Activated CD4-positive, alpha-beta memory T cell treated with anti-CD3 and anti-CD28 coated beads for 36 hours (primary cell): ENCODE results near the gene DFFB. TPM values are rescaled to one million over a fixed set of nuclear protein-coding genes. Genes with fewer than 3 reads are reported as not detected.

Source experiments
- CTCF ChIA-PET: fragments of 350-600 bp; sonication (Branson Sonifier 250); formaldehyde crosslinking; loops from one replicate; lab custom pipeline; 2021; ENCODE audit warnings: antibody characterized with exemption, inconsistent platforms; lab: Charles Lee
- POLR2A ChIA-PET: fragments of 350-600 bp; sonication (Branson Sonifier 250); formaldehyde crosslinking; loops from one replicate; lab custom pipeline; 2021; ENCODE audit warnings: antibody characterized with exemption; lab: Charles Lee
- DNase-seq: peaks from one replicate; pipeline ENCODE4 v3.0.0-alpha.2; 2020
- H3K27ac Mint-ChIP-seq: one replicate; pipeline ENCODE4 v1.8.0; 2021; ENCODE audit warnings: mixed read lengths
- H3K27me3 Mint-ChIP-seq: one replicate; pipeline ENCODE4 v1.8.0; 2021; ENCODE audit warnings: mixed read lengths
- H3K36me3 Mint-ChIP-seq: one replicate; pipeline ENCODE4 v1.8.0; 2021; ENCODE audit warnings: mixed read lengths
- H3K4me1 Mint-ChIP-seq: one replicate; pipeline ENCODE4 v1.8.0; 2021; ENCODE audit warnings: low read depth, mixed read lengths
- H3K4me3 Mint-ChIP-seq: one replicate; pipeline ENCODE4 v1.8.0; 2021; ENCODE audit warnings: mild to moderate bottlenecking, mixed read lengths
- H3K9me3 Mint-ChIP-seq: one replicate; pipeline ENCODE4 v1.8.0; 2021; ENCODE audit warnings: mixed read lengths
- intact Hi-C: fragments of 100-400 bp; cut with micrococcal nuclease; formaldehyde crosslinking; loops from one replicate; pipeline ENCODE4 v1.15.1; 2023
- total RNA-seq, 2 experiments: library from RNA; stranded (reverse); gene quantifications; one replicate each; pipeline ENCODE4 v1.2.3, GENCODE V29; 2021

DFFB gene
- total RNA-seq, 2 experiments from 2014 or later = 7.5 to 8.3 TPM

- Mint-ChIP-seq H3K36me3 (peaks cover 19% of the 10 kb centered on the region), H3K27ac (no peak overlapping the region), H3K4me1 (no peaks in the 10 kb centered on the region), H3K9me3 (no peaks in the 10 kb centered on the region), H3K27me3 (no peaks in the 10 kb centered on the region), H3K4me3 (no peak overlapping the region)
- POLR2A ChIA-PET = no interaction called here
- intact Hi-C loops = no loop called here
- CTCF ChIA-PET = no interaction called here
- DNase-seq = no peak
Measured at GRCh38 chr1:3819771-3820200, 37.5 kb upstream of the DFFB start.

GRCh38 chr1:3820316-3820715 lies 37.0 kb upstream of the DFFB start:
- Mint-ChIP-seq H3K27me3 (no peaks in the 10 kb centered on the region), H3K4me3 (no peak overlapping the region), H3K36me3 (peaks cover 16% of the 10 kb centered on the region), H3K4me1 (no peaks in the 10 kb centered on the region), H3K27ac (no peak overlapping the region), H3K9me3 (no peaks in the 10 kb centered on the region)
- intact Hi-C loops = no loop called here
- no peak for DNase-seq
- ChIA-PET POLR2A (no interaction called here), CTCF (no interaction called here)

GRCh38 chr1:3821004-3821403 lies 36.3 kb upstream of the DFFB start:
- no peak overlapping the region for H3K27ac Mint-ChIP-seq
- DNase-seq = no peak
- H3K9me3 Mint-ChIP-seq = no peaks in the 10 kb centered on the region
- CTCF ChIA-PET = no interaction called here
- POLR2A ChIA-PET = no interaction called here
- intact Hi-C loops = no loop called here
- no peaks in the 10 kb centered on the region for H3K27me3 Mint-ChIP-seq
- H3K36me3 Mint-ChIP-seq = peaks cover 19% of the 10 kb centered on the region
- no peaks in the 10 kb centered on the region for H3K4me1 Mint-ChIP-seq
- no peak overlapping the region for H3K4me3 Mint-ChIP-seq

GRCh38 chr1:3821447-3821846 lies 35.8 kb upstream of the DFFB start:
- intact Hi-C loops = no loop called here
- Mint-ChIP-seq H3K4me3 (no peak overlapping the region), H3K4me1 (no peaks in the 10 kb centered on the region), H3K27me3 (no peaks in the 10 kb centered on the region), H3K36me3 (peaks cover 19% of the 10 kb centered on the region), H3K9me3 (no peaks in the 10 kb centered on the region), H3K27ac (no peak overlapping the region)
- POLR2A ChIA-PET = no interaction called here
- CTCF ChIA-PET = no interaction called here
- DNase-seq = no peak

GRCh38 chr1:3821908-3822307 lies 35.4 kb upstream of the DFFB start:
- Mint-ChIP-seq H3K4me3 (no peak overlapping the region), H3K36me3 (peaks cover 19% of the 10 kb centered on the region), H3K27ac (no peak overlapping the region), H3K9me3 (no peaks in the 10 kb centered on the region), H3K4me1 (no peaks in the 10 kb centered on the region), H3K27me3 (no peaks in the 10 kb centered on the region)
- no peak for DNase-seq
- intact Hi-C loops = no loop called here
- ChIA-PET CTCF (no interaction called here), POLR2A (no interaction called here)

GRCh38 chr1:3822421-3822820 lies 34.9 kb upstream of the DFFB start:
- DNase-seq = no peak
- ChIA-PET CTCF (no interaction called here), POLR2A (no interaction called here)
- H3K27ac Mint-ChIP-seq = no peak overlapping the region
- intact Hi-C loops = no loop called here
- H3K36me3 Mint-ChIP-seq = peaks cover 19% of the 10 kb centered on the region
- no peak overlapping the region for H3K4me3 Mint-ChIP-seq
- H3K27me3 Mint-ChIP-seq = no peaks in the 10 kb centered on the region
- no peaks in the 10 kb centered on the region for H3K4me1 Mint-ChIP-seq
- no peaks in the 10 kb centered on the region for H3K9me3 Mint-ChIP-seq

- Mint-ChIP-seq H3K27ac (no peak overlapping the region), H3K4me3 (no peak overlapping the region), H3K36me3 (peaks cover 24% of the 10 kb centered on the region), H3K9me3 (no peaks in the 10 kb centered on the region), H3K27me3 (no peaks in the 10 kb centered on the region), H3K4me1 (no peaks in the 10 kb centered on the region)
- intact Hi-C loops = no loop called here
- no peak for DNase-seq
- ChIA-PET CTCF (no interaction called here), POLR2A (no interaction called here)
Measured at GRCh38 chr1:3824650-3825049, 32.6 kb upstream of the DFFB start.

- intact Hi-C loops = no loop called here
- no peak for DNase-seq
- POLR2A ChIA-PET = no interaction called here
- H3K36me3 Mint-ChIP-seq = peaks cover 27% of the 10 kb centered on the region
- no peak overlapping the region for H3K27ac Mint-ChIP-seq
- no peaks in the 10 kb centered on the region for H3K27me3 Mint-ChIP-seq
- no peak overlapping the region for H3K4me3 Mint-ChIP-seq
- CTCF ChIA-PET = no interaction called here
- no peaks in the 10 kb centered on the region for H3K4me1 Mint-ChIP-seq
- H3K9me3 Mint-ChIP-seq = no peaks in the 10 kb centered on the region
Measured at GRCh38 chr1:3825356-3825755, 31.9 kb upstream of the DFFB start.

- no peak for DNase-seq
- no peak overlapping the region for H3K27ac Mint-ChIP-seq
- no peaks in the 10 kb centered on the region for H3K27me3 Mint-ChIP-seq
- no peaks in the 10 kb centered on the region for H3K4me1 Mint-ChIP-seq
- ChIA-PET POLR2A (no interaction called here), CTCF (interaction anchor here (0.6 kb wide), 1 partner anchor 84 kb away, joined by 3 read pairs; no protein-coding TSS in a partner anchor)
- H3K4me3 Mint-ChIP-seq = no peak overlapping the region
- peaks cover 38% of the 10 kb centered on the region for H3K36me3 Mint-ChIP-seq
- H3K9me3 Mint-ChIP-seq = no peaks in the 10 kb centered on the region
- intact Hi-C loops = no loop called here
Measured at GRCh38 chr1:3827813-3828307, 29.4 kb upstream of the DFFB start.

GRCh38 chr1:3828391-3828790 lies 28.9 kb upstream of the DFFB start:
- Mint-ChIP-seq H3K36me3 (peaks cover 39% of the 10 kb centered on the region), H3K27me3 (no peaks in the 10 kb centered on the region), H3K27ac (no peak overlapping the region), H3K9me3 (no peaks in the 10 kb centered on the region), H3K4me3 (no peak overlapping the region), H3K4me1 (no peaks in the 10 kb centered on the region)
- CTCF ChIA-PET = interaction anchor here (0.6 kb wide), 1 partner anchor 83 kb away, joined by 3 read pairs; no protein-coding TSS in a partner anchor
- intact Hi-C loops = no loop called here
- no peak for DNase-seq
- POLR2A ChIA-PET = no interaction called here

- ChIA-PET CTCF (no interaction called here), POLR2A (no interaction called here)
- no peak for DNase-seq
- H3K27ac Mint-ChIP-seq = no peak overlapping the region
- H3K36me3 Mint-ChIP-seq = peaks cover 40% of the 10 kb centered on the region
- no peaks in the 10 kb centered on the region for H3K4me1 Mint-ChIP-seq
- no peaks in the 10 kb centered on the region for H3K27me3 Mint-ChIP-seq
- intact Hi-C loops = no loop called here
- H3K9me3 Mint-ChIP-seq = no peaks in the 10 kb centered on the region
- H3K4me3 Mint-ChIP-seq = no peak overlapping the region
Measured at GRCh38 chr1:3831689-3832088, 25.6 kb upstream of the DFFB start.

GRCh38 chr1:3834701-3835100 lies 22.6 kb upstream of the DFFB start:
- POLR2A ChIA-PET = no interaction called here
- CTCF ChIA-PET = no interaction called here
- no peak for DNase-seq
- H3K4me3 Mint-ChIP-seq = no peak overlapping the region
- intact Hi-C loops = no loop called here
- no peak overlapping the region for H3K27ac Mint-ChIP-seq
- peaks cover 15% of the 10 kb centered on the region for H3K9me3 Mint-ChIP-seq
- H3K27me3 Mint-ChIP-seq = no peaks in the 10 kb centered on the region
- no peaks in the 10 kb centered on the region for H3K4me1 Mint-ChIP-seq
- peaks cover 62% of the 10 kb centered on the region for H3K36me3 Mint-ChIP-seq

GRCh38 chr1:3836421-3836820 lies 20.9 kb upstream of the DFFB start:
- Mint-ChIP-seq H3K9me3 (peaks cover 15% of the 10 kb centered on the region), H3K4me1 (no peaks in the 10 kb centered on the region), H3K4me3 (no peak overlapping the region), H3K27ac (no peak overlapping the region), H3K36me3 (peaks cover 60% of the 10 kb centered on the region), H3K27me3 (no peaks in the 10 kb centered on the region)
- no peak for DNase-seq
- CTCF ChIA-PET = no interaction called here
- intact Hi-C loops = no loop called here
- POLR2A ChIA-PET = no interaction called here
